Fibroblast of the aortic adventitia (primary cell): ENCODE measurements around the gene LYPLA2. TPM values are rescaled to one million over a fixed set of nuclear protein-coding genes. Genes with fewer than 3 reads are reported as not detected.

Experiments
- DNase-seq: peaks from one replicate; pipeline ENCODE4 v3.0.0-alpha.2; 2010; ENCODE audit warnings: low read depth
- H3K4me3 ChIP-seq: 2 replicates; pipeline ENCODE4 v1.5.1; 2011; ENCODE audit warnings: low read depth, mild to moderate bottlenecking, control low read depth, low read length, moderate library complexity
- total RNA-seq: library from RNA; depleted of rRNA; stranded (reverse); fragments of >200 nt; gene quantifications from 2 replicates; pipeline ENCODE4 v1.2.3, GENCODE V29; 2012; ENCODE audit warnings: low replicate concordance
- TF ChIP-seq, protein P1 (sequence below): IDR thresholded peaks from 2 replicates; pipeline ENCODE4 v1.5.1; 2011; ENCODE audit warnings: mild to moderate bottlenecking, low read length, control low read depth, inconsistent platforms; ENCODE audit not compliant: insufficient read depth

LYPLA2 gene
- total RNA-seq, 1 donor: 39.9 TPM

- DNase-seq: no peak
- TF ChIP-seq, protein P1, sequence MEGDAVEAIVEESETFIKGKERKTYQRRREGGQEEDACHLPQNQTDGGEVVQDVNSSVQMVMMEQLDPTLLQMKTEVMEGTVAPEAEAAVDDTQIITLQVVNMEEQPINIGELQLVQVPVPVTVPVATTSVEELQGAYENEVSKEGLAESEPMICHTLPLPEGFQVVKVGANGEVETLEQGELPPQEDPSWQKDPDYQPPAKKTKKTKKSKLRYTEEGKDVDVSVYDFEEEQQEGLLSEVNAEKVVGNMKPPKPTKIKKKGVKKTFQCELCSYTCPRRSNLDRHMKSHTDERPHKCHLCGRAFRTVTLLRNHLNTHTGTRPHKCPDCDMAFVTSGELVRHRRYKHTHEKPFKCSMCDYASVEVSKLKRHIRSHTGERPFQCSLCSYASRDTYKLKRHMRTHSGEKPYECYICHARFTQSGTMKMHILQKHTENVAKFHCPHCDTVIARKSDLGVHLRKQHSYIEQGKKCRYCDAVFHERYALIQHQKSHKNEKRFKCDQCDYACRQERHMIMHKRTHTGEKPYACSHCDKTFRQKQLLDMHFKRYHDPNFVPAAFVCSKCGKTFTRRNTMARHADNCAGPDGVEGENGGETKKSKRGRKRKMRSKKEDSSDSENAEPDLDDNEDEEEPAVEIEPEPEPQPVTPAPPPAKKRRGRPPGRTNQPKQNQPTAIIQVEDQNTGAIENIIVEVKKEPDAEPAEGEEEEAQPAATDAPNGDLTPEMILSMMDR: no peak
These were observed 5.7 kb downstream of the LYPLA2 start for GRCh38 chr1:23796466-23797271.

DNA sequence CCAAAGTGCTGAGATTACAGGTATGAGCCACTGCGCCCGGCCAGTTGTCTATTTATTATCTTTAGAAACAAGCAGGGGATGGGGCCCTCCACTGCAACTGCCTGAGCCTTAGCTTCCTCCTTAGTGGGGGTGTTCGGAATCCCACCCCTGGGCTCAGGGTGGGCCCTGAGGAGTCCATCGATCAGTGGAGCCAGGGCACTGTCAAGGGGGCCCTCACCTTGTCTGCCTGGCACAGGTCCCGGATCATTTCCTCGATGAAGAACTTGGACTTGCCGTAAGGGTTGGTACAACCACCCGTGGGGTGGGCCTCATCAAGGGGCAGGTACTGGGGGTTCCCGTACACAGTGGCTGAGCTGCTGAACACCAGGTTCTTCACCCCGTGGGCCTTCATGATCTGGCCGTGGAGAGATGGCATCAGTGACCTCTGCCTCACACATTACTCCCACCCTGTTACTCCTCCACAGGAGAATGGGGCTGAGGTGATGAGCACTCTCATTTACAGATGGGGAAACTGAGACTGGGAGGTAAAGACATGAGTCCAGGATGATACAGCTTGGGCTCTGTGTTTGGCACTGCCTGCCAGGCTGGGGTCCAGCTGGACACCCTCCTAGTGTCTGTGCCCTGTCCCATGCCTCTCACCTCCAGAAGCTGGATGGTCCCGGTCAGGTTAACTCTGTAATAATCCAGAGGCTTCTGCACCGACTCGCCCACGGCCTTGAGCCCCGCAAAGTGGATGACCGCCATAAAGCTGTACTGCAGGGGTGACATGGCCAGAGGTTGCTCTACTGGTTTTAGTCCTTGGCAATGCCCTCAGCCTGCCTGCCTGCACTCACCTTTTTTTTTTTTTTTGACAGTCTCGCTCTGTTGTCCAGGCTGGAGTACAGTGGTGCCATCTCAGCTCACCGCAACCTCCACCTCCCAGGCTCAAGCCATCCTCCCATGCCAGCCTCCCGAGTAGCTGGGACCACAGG is 6.8 kb downstream of the LYPLA2 start:
- H3K4me3 ChIP-seq: no peak overlapping the region
- DNase-seq: no peak
- TF ChIP-seq, protein P1: no peak

More at GRCh38 chr1:23796466-23797271, 5.7 kb downstream of the LYPLA2 start:
- H3K4me3 ChIP-seq: no peak overlapping the region

DNA sequence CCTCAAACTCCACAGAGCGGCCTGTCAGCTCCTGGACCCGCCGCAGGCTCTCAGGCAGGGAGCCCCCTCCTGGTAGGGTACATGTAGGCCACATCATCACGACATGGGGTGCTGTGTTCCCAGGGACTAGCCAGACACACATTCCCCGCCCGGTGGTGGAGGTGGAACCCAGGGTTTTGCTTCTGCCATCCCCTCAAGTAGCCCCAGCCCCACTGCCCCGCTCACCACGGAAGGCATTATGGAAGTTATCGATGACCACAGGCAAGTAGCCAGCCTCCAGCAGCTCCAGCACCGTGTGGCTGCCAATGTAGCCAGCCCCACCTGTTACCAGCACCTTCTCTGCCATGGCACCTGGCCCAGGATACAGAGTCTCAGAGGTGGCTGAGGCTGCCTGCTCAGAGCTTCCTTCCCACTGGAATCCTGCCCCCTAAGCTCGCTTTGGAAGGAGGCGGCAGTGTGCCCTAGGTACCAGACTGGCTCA is 7.8 kb downstream of the LYPLA2 start:
- no peak for DNase-seq
- no peak overlapping the region for H3K4me3 ChIP-seq
- TF ChIP-seq, protein P1: no peak

GRCh38 chr1:23799255-23799569 is 8.3 kb downstream of the LYPLA2 start:
- H3K4me3 ChIP-seq: peak overlapping the region; percentile 84
- DNase-seq: no peak
- TF ChIP-seq, protein P1: no peak

DNA sequence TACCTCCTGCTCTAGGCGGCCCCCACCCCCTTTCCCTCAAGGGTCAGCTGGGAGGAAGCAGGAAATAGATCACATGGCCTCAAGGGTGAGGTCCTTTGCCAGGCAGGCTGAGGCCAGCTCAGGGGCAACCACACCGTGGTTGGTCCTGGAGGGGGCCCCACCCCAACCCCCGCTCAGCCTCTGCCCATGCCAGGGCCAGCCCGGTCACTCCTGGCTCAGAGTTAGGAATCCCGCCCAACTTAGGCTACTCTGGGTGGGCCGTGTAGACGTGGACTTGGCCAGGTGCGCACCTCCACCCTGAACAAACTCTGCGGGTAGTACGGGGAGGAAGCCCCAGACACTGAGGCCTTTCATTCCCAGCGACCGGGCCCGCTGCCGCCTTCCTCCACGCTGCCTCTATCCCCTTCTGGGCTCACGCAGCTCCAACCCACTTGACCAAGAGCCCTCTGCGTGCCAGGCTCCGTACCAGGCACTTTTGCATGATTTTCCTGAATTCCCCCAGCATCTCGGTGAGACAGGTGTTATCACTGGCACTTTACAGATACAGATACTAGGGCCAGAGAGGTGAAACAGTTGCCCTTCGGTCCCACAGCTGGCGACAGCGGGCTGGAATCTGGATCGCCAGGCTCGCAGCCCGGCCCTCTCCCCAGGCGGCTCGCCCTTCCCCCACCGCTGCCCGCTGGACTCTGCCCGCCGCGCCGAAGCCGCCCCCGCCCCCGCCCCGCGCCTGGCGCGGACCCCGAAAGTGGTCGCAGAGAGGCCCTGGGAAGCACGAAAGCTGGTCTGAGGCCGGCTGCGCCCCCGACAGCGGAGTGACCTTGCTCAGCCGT is 8.8 kb downstream of the LYPLA2 start:
- peak overlapping the region; percentile 84 for H3K4me3 ChIP-seq
- TF ChIP-seq, protein P1: no peak
- DNase-seq: peak; percentile 34
